Activated T-cell treated with anti-CD3 and anti-CD28 coated beads, Interleukin-2, amount 50 U/mL, for 48 hours (primary cell): ENCODE measurements around the gene CARD8.

ENCODE experiments used
- DNase-seq, 2 experiments: peaks; one replicate each; pipeline ENCODE4 v3.0.0-alpha.2; 2020

Gene CARD8

GRCh38 chr19:48169578-48169938, 86.2 kb downstream of the CARD8 start:
- DNase-seq = peak; percentile 92 to 93

GRCh38 chr19:48168689-48169088, 87.0 kb downstream of the CARD8 start:
- DNase-seq = no peak

GRCh38 chr19:48158210-48158790, 97.4 kb downstream of the CARD8 start:
- DNase-seq = no peak
